Stimulated activated CD4-positive, alpha-beta T cell treated with anti-CD3 and anti-CD28 coated beads, Interleukin-1b, Interleukin-23, amount 100 ng/mL, for 1 hour (primary cell): ENCODE results near the gene POLD4.

Experiments used
- DNase-seq, 2 donors: peaks; one replicate each; pipeline ENCODE4 v3.0.0-alpha.2; 2020; ENCODE audit warnings: low read depth in 2 of 2

POLD4 gene

GRCh38 chr11:67303132-67303834 lies 50.1 kb downstream of the POLD4 start, which contains the start of gene SSH3:
SSH3 (plus strand) TSS chr11:67303530; CDS start chr11:67303626, 96 bp downstream.
- DNase-seq = no peak

DNA sequence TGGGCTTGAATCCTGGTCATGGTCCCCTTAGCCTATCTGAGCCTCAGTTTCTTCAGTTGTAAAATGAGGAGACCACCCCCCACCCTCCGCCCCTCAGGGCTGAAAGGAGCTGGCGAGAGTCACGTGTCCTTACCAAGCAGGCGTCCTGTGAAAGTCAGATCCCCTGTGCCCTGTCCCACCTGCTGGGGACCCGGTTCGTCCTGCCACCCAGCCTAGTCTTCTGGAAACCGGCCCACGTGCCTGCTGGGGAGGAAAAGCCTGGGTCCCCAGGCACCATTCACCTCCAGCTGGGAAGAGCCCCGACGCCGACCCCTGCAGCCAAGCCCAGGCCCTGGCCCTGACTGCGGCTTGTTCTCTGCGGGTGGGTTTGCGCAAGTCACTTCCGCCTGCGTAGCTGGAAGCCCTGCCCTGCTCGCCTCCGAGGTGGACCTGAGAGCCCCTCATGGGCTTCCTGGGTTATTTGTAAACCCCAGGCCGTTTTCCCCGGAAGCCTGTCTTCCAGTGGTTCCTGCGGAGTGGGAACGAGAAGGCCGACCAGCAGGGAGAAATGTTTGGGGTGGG lies 50.7 kb downstream of the POLD4 start:
- DNase-seq = no peak

- DNase-seq = no peak
Observed at GRCh38 chr11:67301951-67302516, 51.3 kb downstream of the POLD4 start.

DNA sequence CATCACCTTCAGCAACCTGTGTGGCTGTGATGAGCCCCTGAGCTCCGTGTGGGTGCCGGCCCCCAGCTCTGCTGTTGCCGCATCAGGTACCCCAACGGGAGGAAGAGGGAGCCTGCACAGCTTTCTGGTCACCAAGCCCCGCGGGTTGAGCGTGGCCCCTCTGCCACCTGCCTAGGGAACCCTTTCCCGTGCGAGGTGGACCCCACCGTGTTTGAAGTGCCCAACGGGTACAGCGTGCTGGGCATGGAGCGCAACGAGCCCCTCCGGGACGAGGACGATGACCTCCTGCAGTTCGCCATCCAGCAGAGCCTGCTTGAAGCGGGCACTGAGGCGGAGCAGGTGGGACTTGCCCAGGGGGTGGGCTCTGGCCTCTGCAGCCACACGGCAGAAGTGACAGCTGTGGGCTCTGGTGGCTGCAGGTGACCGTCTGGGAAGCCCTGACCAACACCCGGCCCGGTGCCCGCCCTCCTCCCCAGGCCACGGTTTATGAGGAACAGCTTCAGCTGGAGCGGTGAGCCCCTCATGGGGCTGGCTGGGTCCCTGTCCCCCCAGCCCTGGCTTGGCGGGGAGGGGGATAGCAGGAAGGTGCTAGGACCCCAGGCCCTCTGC lies 51.9 kb downstream of the POLD4 start:
- no peak for DNase-seq
